Rectal smooth muscle tissue (tissue), 1 donor: ENCODE data around the gene RAB31.

ENCODE experiments used
- H3K27ac ChIP-seq: one replicate; pipeline ENCODE4 v1.7.0; 2013; ENCODE audit warnings: low read depth, low read length, inconsistent platforms
- H3K27me3 ChIP-seq: one replicate; pipeline ENCODE4 v1.7.0; 2013; ENCODE audit warnings: low read length; ENCODE audit not compliant: control insufficient read depth, insufficient read depth
- H3K36me3 ChIP-seq: one replicate; pipeline ENCODE4 v1.7.0; 2013; ENCODE audit warnings: low read length; ENCODE audit not compliant: control insufficient read depth, insufficient read depth
- H3K4me1 ChIP-seq: one replicate; pipeline ENCODE4 v1.7.0; 2013; ENCODE audit warnings: low read length; ENCODE audit not compliant: control insufficient read depth, insufficient read depth
- H3K4me3 ChIP-seq: one replicate; pipeline ENCODE4 v1.7.0; 2013; ENCODE audit warnings: low read length
- H3K9ac ChIP-seq: one replicate; pipeline ENCODE4 v1.7.0; 2013; ENCODE audit warnings: low read length

RAB31 gene

GRCh38 chr18:9682572-9682971 is 25.5 kb upstream of the RAB31 start:
- H3K27ac ChIP-seq, result no peak overlapping the region
- no peak overlapping the region for H3K9ac ChIP-seq
- peaks cover 2% of the 10 kb centered on the region for H3K4me1 ChIP-seq
- no peak overlapping the region for H3K4me3 ChIP-seq
- no peaks in the 10 kb centered on the region for H3K27me3 ChIP-seq
- no peaks in the 10 kb centered on the region for H3K36me3 ChIP-seq

- Histone ChIP-seq H3K36me3 (no peaks in the 10 kb centered on the region), H3K27me3 (no peaks in the 10 kb centered on the region), H3K4me3 (no peak overlapping the region), H3K27ac (no peak overlapping the region), H3K4me1 (peaks cover 2% of the 10 kb centered on the region), H3K9ac (no peak overlapping the region)
These were observed 24.4 kb upstream of the RAB31 start for GRCh38 chr18:9683418-9684396.

- H3K27me3 ChIP-seq, result no peaks in the 10 kb centered on the region
- no peak overlapping the region for H3K9ac ChIP-seq
- peaks cover 2% of the 10 kb centered on the region for H3K4me1 ChIP-seq
- peak overlapping the region; percentile 33 for H3K27ac ChIP-seq
- H3K36me3 ChIP-seq, result no peaks in the 10 kb centered on the region
- no peak overlapping the region for H3K4me3 ChIP-seq
These were observed 23.1 kb upstream of the RAB31 start for GRCh38 chr18:9684881-9685614.

- Histone ChIP-seq H3K4me1 (peaks cover 2% of the 10 kb centered on the region), H3K27me3 (no peaks in the 10 kb centered on the region), H3K4me3 (no peak overlapping the region), H3K36me3 (no peaks in the 10 kb centered on the region), H3K27ac (no peak overlapping the region), H3K9ac (no peak overlapping the region)
These were observed 22.5 kb upstream of the RAB31 start for GRCh38 chr18:9685615-9685890.

- H3K4me3 ChIP-seq, result no peak overlapping the region
- H3K4me1 ChIP-seq, result peaks cover 2% of the 10 kb centered on the region
- H3K27me3 ChIP-seq, result no peaks in the 10 kb centered on the region
- no peak overlapping the region for H3K9ac ChIP-seq
- no peaks in the 10 kb centered on the region for H3K36me3 ChIP-seq
- no peak overlapping the region for H3K27ac ChIP-seq
These were observed 19.9 kb upstream of the RAB31 start for GRCh38 chr18:9688036-9688741.

- Histone ChIP-seq H3K4me1 (peaks cover 2% of the 10 kb centered on the region), H3K27me3 (no peaks in the 10 kb centered on the region), H3K36me3 (no peaks in the 10 kb centered on the region), H3K9ac (no peak overlapping the region), H3K27ac (no peak overlapping the region), H3K4me3 (no peak overlapping the region)
These were observed 18.8 kb upstream of the RAB31 start for GRCh38 chr18:9689253-9689652.

GRCh38 chr18:9690418-9691188 is 17.5 kb upstream of the RAB31 start:
- no peaks in the 10 kb centered on the region for H3K27me3 ChIP-seq
- no peak overlapping the region for H3K4me3 ChIP-seq
- no peaks in the 10 kb centered on the region for H3K36me3 ChIP-seq
- no peak overlapping the region for H3K9ac ChIP-seq
- no peak overlapping the region for H3K27ac ChIP-seq
- H3K4me1 ChIP-seq, result no peaks in the 10 kb centered on the region

GRCh38 chr18:9691235-9691634 is 16.9 kb upstream of the RAB31 start:
- no peak overlapping the region for H3K27ac ChIP-seq
- no peaks in the 10 kb centered on the region for H3K27me3 ChIP-seq
- no peaks in the 10 kb centered on the region for H3K36me3 ChIP-seq
- H3K9ac ChIP-seq, result no peak overlapping the region
- no peaks in the 10 kb centered on the region for H3K4me1 ChIP-seq
- H3K4me3 ChIP-seq, result no peak overlapping the region

GRCh38 chr18:9694174-9694573 is 13.9 kb upstream of the RAB31 start:
- Histone ChIP-seq H3K4me3 (no peak overlapping the region), H3K9ac (no peak overlapping the region)

GRCh38 chr18:9694952-9695495 is 13.1 kb upstream of the RAB31 start:
- Histone ChIP-seq H3K4me3 (no peak overlapping the region), H3K27me3 (no peaks in the 10 kb centered on the region), H3K9ac (no peak overlapping the region), H3K4me1 (no peaks in the 10 kb centered on the region), H3K36me3 (no peaks in the 10 kb centered on the region), H3K27ac (no peak overlapping the region)

More at GRCh38 chr18:9694174-9694573, 13.9 kb upstream of the RAB31 start:
- Histone ChIP-seq H3K36me3 (no peaks in the 10 kb centered on the region), H3K4me1 (no peaks in the 10 kb centered on the region), H3K27me3 (no peaks in the 10 kb centered on the region), H3K27ac (no peak overlapping the region)

- no peaks in the 10 kb centered on the region for H3K27me3 ChIP-seq
- H3K27ac ChIP-seq, result no peak overlapping the region
- H3K36me3 ChIP-seq, result no peaks in the 10 kb centered on the region
- H3K4me1 ChIP-seq, result no peaks in the 10 kb centered on the region
- H3K9ac ChIP-seq, result no peak overlapping the region
- no peak overlapping the region for H3K4me3 ChIP-seq
These were observed 12.5 kb upstream of the RAB31 start for GRCh38 chr18:9695605-9696004.
